ENCODE data around the gene EGR4.

The EGR4 gene

GRCh38 chr2:73249636-73250035 lies 43.7 kb downstream of the EGR4 start:
- DNase-seq (ENCODE audit: low read depth): no peak

GRCh38 chr2:73246850-73247249 lies 46.5 kb downstream of the EGR4 start:
- no peak for DNase-seq (ENCODE audit: low read depth)

- DNase-seq (ENCODE audit: low read depth): no peak
Measured at GRCh38 chr2:73244580-73244979, 48.8 kb downstream of the EGR4 start.

GRCh38 chr2:73243884-73244570 lies 49.3 kb downstream of the EGR4 start:
- DNase-seq (ENCODE audit: low read depth): peak; percentile 48
